ENCODE data around the gene VSIG10.
A peak's percentile ranks its signal among the peaks of the same experiment; 100 is the strongest.

The VSIG10 gene

GRCh38 chr12:118015944-118016343, 87.9 kb downstream of the VSIG10 start:
- TF ChIP-seq CTCF (IDR thresholded peaks at IDR 0.05; ENCODE audit: low read depth, low read length), result no peak
- H3K4me3 ChIP-seq (replicated peaks in 1 of 2; ENCODE audit: low read depth in 2 of 2, low read length in 2 of 2), result peak overlapping the region; percentile 96 to 97
- no peak for DNase-seq (ENCODE audit: low read depth in 2 of 2)

- no peak for TF ChIP-seq CTCF (IDR thresholded peaks at IDR 0.05; ENCODE audit: low read depth, low read length)
- no peak for DNase-seq (ENCODE audit: low read depth in 2 of 2)
- no peak overlapping the region for H3K4me3 ChIP-seq (replicated peaks in 1 of 2; ENCODE audit: low read depth in 2 of 2, low read length in 2 of 2)
Observed at GRCh38 chr12:118015306-118015705, 88.5 kb downstream of the VSIG10 start.

Measured in cardiac fibroblast (primary cell).